Esophagus (tissue), 2 donors: ENCODE data around the gene TTC13. TPM values are rescaled to one million over a fixed set of nuclear protein-coding genes. Genes with fewer than 3 reads are reported as not detected.

ENCODE experiments used
- H3K27ac ChIP-seq, 2 donors: one replicate each; pipeline ENCODE4 v1.5.1; 2013; ENCODE audit warnings: low read depth in 2 of 2, mild to moderate bottlenecking in 2 of 2, inconsistent platforms in 1 of 2, low read length in 1 of 2, moderate library complexity in 1 of 2
- H3K27me3 ChIP-seq, 2 donors: one replicate each; pipeline ENCODE4 v1.6.1; 2013; ENCODE audit warnings: low read length in 2 of 2, control low read depth in 1 of 2, mild to moderate bottlenecking in 1 of 2; ENCODE audit not compliant: insufficient read depth in 2 of 2, control insufficient read depth in 1 of 2
- H3K36me3 ChIP-seq, 2 donors: one replicate each; pipeline ENCODE4 v1.6.1; 2013; ENCODE audit warnings: low read length in 1 of 2; ENCODE audit not compliant: control insufficient read depth in 2 of 2, insufficient read depth in 2 of 2
- H3K4me1 ChIP-seq, 2 donors: one replicate each; pipeline ENCODE4 v1.6.1; 2013; ENCODE audit warnings: low read length in 1 of 2; ENCODE audit not compliant: control insufficient read depth in 2 of 2, insufficient read depth in 2 of 2
- H3K4me3 ChIP-seq, 2 donors: one replicate each; pipeline ENCODE4 v1.5.1; 2013; ENCODE audit warnings: low read length in 2 of 2, mild to moderate bottlenecking in 2 of 2, low read depth in 1 of 2, moderate library complexity in 1 of 2
- H3K9me3 ChIP-seq, 2 donors: one replicate each; pipeline ENCODE4 v1.6.1; 2013; ENCODE audit warnings: mild to moderate bottlenecking in 2 of 2, low read depth in 1 of 2, low read length in 1 of 2, moderate library complexity in 1 of 2; ENCODE audit not compliant: control insufficient read depth in 2 of 2, insufficient read depth in 1 of 2
- WGBS, 2 donors: extraction: QIAGEN DNeasy Blood & Tissue Kit; methylation state at CpG; one replicate each; pipeline ENCODE4 v1.1.7; 2013; 5-methylcytosine and 5-hydroxymethylcytosine counted together
- polyA plus RNA-seq, 2 donors: library from polyadenylated mRNA; stranded (reverse); fragments of 200-250 nt; gene quantifications; one replicate each; pipeline ENCODE4 v1.2.3, GENCODE V29; 2013
- donor health status: healthy with polysubstance abuse.
- donor health status: Bipolar disorder and iron deficiency.

TTC13 gene
- polyA plus RNA-seq, 2 donors: 5.0 to 7.6 TPM

GRCh38 chr1:230902349-230902923 lies 76.2 kb downstream of the TTC13 start:
- Histone ChIP-seq H3K27me3 (no peaks in the 10 kb centered on the region), H3K4me1 (no peaks in the 10 kb centered on the region), H3K36me3 (peaks cover 0 to 5% of the 10 kb centered on the region in 2 donors), H3K9me3 (no peaks in the 10 kb centered on the region), H3K4me3 (no peak overlapping the region), H3K27ac (no peak overlapping the region)
- WGBS, 2 donors: 94 to 97% methylated on average over 22 of the region's 22 CpGs

- Histone ChIP-seq H3K27me3 (no peaks in the 10 kb centered on the region), H3K27ac (no peak overlapping the region), H3K9me3 (no peaks in the 10 kb centered on the region), H3K36me3 (peaks cover 0 to 5% of the 10 kb centered on the region in 2 donors), H3K4me3 (no peak overlapping the region), H3K4me1 (no peaks in the 10 kb centered on the region)
- 81 to 89% methylated on average over 6 of the region's 6 CpGs for WGBS, 2 donors
Measured at GRCh38 chr1:230901671-230902070, 77.0 kb downstream of the TTC13 start.

- no peaks in the 10 kb centered on the region for H3K9me3 ChIP-seq
- H3K4me1 ChIP-seq: no peaks in the 10 kb centered on the region
- no peak overlapping the region for H3K27ac ChIP-seq
- H3K36me3 ChIP-seq: peaks cover 0 to 5% of the 10 kb centered on the region in 2 donors
- WGBS, 2 donors: 84 to 86% methylated on average over 6 of the region's 6 CpGs
- no peak overlapping the region for H3K4me3 ChIP-seq
- H3K27me3 ChIP-seq: no peaks in the 10 kb centered on the region
Measured at GRCh38 chr1:230900984-230901383, 77.7 kb downstream of the TTC13 start.

- H3K27ac ChIP-seq: no peak overlapping the region
Measured at GRCh38 chr1:230899841-230900251, 78.8 kb downstream of the TTC13 start.

GRCh38 chr1:230898748-230899147 lies 79.9 kb downstream of the TTC13 start:
- Histone ChIP-seq H3K27ac (no peak overlapping the region), H3K36me3 (no peaks in the 10 kb centered on the region), H3K9me3 (no peaks in the 10 kb centered on the region), H3K4me3 (no peak overlapping the region), H3K4me1 (no peaks in the 10 kb centered on the region), H3K27me3 (no peaks in the 10 kb centered on the region)
- 86 to 88% methylated on average over 8 of the region's 8 CpGs for WGBS, 2 donors

More at GRCh38 chr1:230899841-230900251, 78.8 kb downstream of the TTC13 start:
- no peak overlapping the region for H3K4me3 ChIP-seq
- H3K36me3 ChIP-seq: peaks cover 0 to under 1% of the 10 kb centered on the region in 2 donors
- H3K9me3 ChIP-seq: no peaks in the 10 kb centered on the region
- no peaks in the 10 kb centered on the region for H3K27me3 ChIP-seq
- WGBS, 2 donors: 76 to 80% methylated on average over 5 of the region's 5 CpGs
- H3K4me1 ChIP-seq: no peaks in the 10 kb centered on the region

GRCh38 chr1:230898144-230898543 lies 80.5 kb downstream of the TTC13 start:
- H3K27ac ChIP-seq: no peak overlapping the region
- no peaks in the 10 kb centered on the region for H3K9me3 ChIP-seq
- no peaks in the 10 kb centered on the region for H3K36me3 ChIP-seq
- 97% methylated on average over 4 of the region's 4 CpGs for whole genome bisulfite sequencing, 2 donors
- H3K4me1 ChIP-seq: no peaks in the 10 kb centered on the region
- no peak overlapping the region for H3K4me3 ChIP-seq
- no peaks in the 10 kb centered on the region for H3K27me3 ChIP-seq

GRCh38 chr1:230896779-230897178 lies 81.9 kb downstream of the TTC13 start:
- no peaks in the 10 kb centered on the region for H3K4me1 ChIP-seq
- no peak overlapping the region for H3K27ac ChIP-seq
- no peaks in the 10 kb centered on the region for H3K27me3 ChIP-seq
- no peak overlapping the region for H3K4me3 ChIP-seq
- 54 to 57% methylated on average over 1 of the region's 1 CpG for WGBS, 2 donors
- no peaks in the 10 kb centered on the region for H3K36me3 ChIP-seq
- no peaks in the 10 kb centered on the region for H3K9me3 ChIP-seq

- Histone ChIP-seq H3K4me1 (no peaks in the 10 kb centered on the region), H3K36me3 (no peaks in the 10 kb centered on the region), H3K27me3 (no peaks in the 10 kb centered on the region), H3K9me3 (no peaks in the 10 kb centered on the region), H3K27ac (no peak overlapping the region), H3K4me3 (no peak overlapping the region)
- 95 to 99% methylated on average over 2 of the region's 2 CpGs for WGBS, 2 donors
Measured at GRCh38 chr1:230895452-230895851, 83.2 kb downstream of the TTC13 start.

GRCh38 chr1:230894664-230895063 lies 84.0 kb downstream of the TTC13 start:
- 79 to 85% methylated on average over 5 of the region's 5 CpGs for WGBS, 2 donors
- Histone ChIP-seq H3K4me3 (no peak overlapping the region), H3K36me3 (no peaks in the 10 kb centered on the region), H3K9me3 (no peaks in the 10 kb centered on the region), H3K27ac (no peak overlapping the region), H3K27me3 (no peaks in the 10 kb centered on the region), H3K4me1 (no peaks in the 10 kb centered on the region)

GRCh38 chr1:230894032-230894431 lies 84.6 kb downstream of the TTC13 start:
- Histone ChIP-seq H3K4me1 (no peaks in the 10 kb centered on the region), H3K27me3 (no peaks in the 10 kb centered on the region), H3K9me3 (no peaks in the 10 kb centered on the region), H3K27ac (no peak overlapping the region), H3K4me3 (no peak overlapping the region), H3K36me3 (no peaks in the 10 kb centered on the region)
- 90 to 93% methylated on average over 6 of the region's 6 CpGs for WGBS, 2 donors
